H1 (cell line): ENCODE results near the gene CETN1. TPM values are rescaled to one million over a fixed set of nuclear protein-coding genes. Genes with fewer than 3 reads are reported as not detected.

Source experiments
- CTCF ChIA-PET: fragments of 300-600 bp; sonication (Branson Sonifier 250); formaldehyde crosslinking; loops from one replicate; lab custom pipeline; 2021; ENCODE audit not compliant: partially characterized antibody; lab: Charles Lee
- POLR2A ChIA-PET: fragments of 300-600 bp; sonication (Branson Sonifier 250); formaldehyde crosslinking; loops from one replicate; lab custom pipeline; 2021; ENCODE audit warnings: inconsistent platforms; ENCODE audit not compliant: partially characterized antibody; lab: Charles Lee
- DNase-seq, 2 experiments: peaks; one replicate each; pipeline versions ENCODE4 v3.0.0 to v3.0.0-alpha.2; 2010 to 2022; ENCODE audit warnings: low spot score in 2 of 2, low read depth in 1 of 2, mixed read lengths in 1 of 2
- FAIRE-seq: peaks from 2 replicates; lab custom pipeline; 2011; peaks lifted over from hg19 to GRCh38; lab: Jason Lieb, UNC
- H2AFZ ChIP-seq: 2 replicates; pipeline ENCODE4 v1.8.1; 2012; ENCODE audit warnings: low read length, inconsistent platforms
- H2AK5ac ChIP-seq: 2 replicates; pipeline ENCODE4 v1.6.1; 2013; ENCODE audit warnings: low read depth, low read length
- H2BK120ac ChIP-seq: replicated peaks from 2 replicates; pipeline ENCODE3; 2013; ENCODE audit warnings: low read depth, low read length, inconsistent platforms
- H2BK12ac ChIP-seq: 2 replicates; pipeline ENCODE4 v1.6.1; 2013; ENCODE audit warnings: low read depth, low read length
- H2BK15ac ChIP-seq: 2 replicates; pipeline ENCODE4 v1.6.1; 2013; ENCODE audit warnings: low read length
- H2BK20ac ChIP-seq: 2 replicates; pipeline ENCODE4 v1.6.1; 2013; ENCODE audit warnings: low read length
- H2BK5ac ChIP-seq: 2 replicates; pipeline ENCODE4 v1.6.1; 2013; ENCODE audit warnings: low read depth, low read length
- H3K14ac ChIP-seq: 2 replicates; pipeline ENCODE4 v1.6.1; 2013; ENCODE audit warnings: inconsistent platforms; ENCODE audit not compliant: insufficient read length
- H3K18ac ChIP-seq: 2 replicates; pipeline ENCODE4 v1.6.1; 2013; ENCODE audit warnings: low read length; ENCODE audit errors: extremely low read depth
- H3K23ac ChIP-seq: 2 replicates; pipeline ENCODE4 v1.6.1; 2013; ENCODE audit warnings: inconsistent platforms; ENCODE audit not compliant: insufficient read length
- H3K23me2 ChIP-seq: 2 replicates; pipeline ENCODE4 v1.6.1; 2013; ENCODE audit warnings: low read depth, low read length
- H3K27ac ChIP-seq: 2 replicates; pipeline ENCODE4 v1.6.1; 2011; ENCODE audit warnings: low read depth, low read length, inconsistent platforms
- H3K27me3 ChIP-seq, 4 experiments: replicated peaks in 1 of 4; 1 replicate in 1 of 4; 2 replicates in 3 of 4; pipeline versions ENCODE4 v1.6.1 to v1.8.1; 2011 to 2013; ENCODE audit warnings: low read length in 3 of 4, mild to moderate bottlenecking in 3 of 4, inconsistent platforms in 2 of 4, mixed read lengths in 2 of 4, moderate library complexity in 1 of 4; ENCODE audit not compliant: control insufficient read depth in 3 of 4, insufficient read depth in 3 of 4; ENCODE audit errors: extremely low read depth in 1 of 4
- H3K36me3 ChIP-seq, 4 experiments: 2 replicates each; pipeline versions ENCODE4 v1.6.1 to v1.8.1; 2011 to 2013; ENCODE audit warnings: mild to moderate bottlenecking in 4 of 4, low read length in 3 of 4, moderate library complexity in 2 of 4, control low read depth in 1 of 4, inconsistent platforms in 1 of 4; ENCODE audit not compliant: insufficient read depth in 4 of 4, control insufficient read depth in 2 of 4
- H3K4ac ChIP-seq: replicated peaks from 2 replicates; pipeline ENCODE3; 2013; ENCODE audit warnings: low read length, low read depth, mixed read lengths, inconsistent platforms; ENCODE audit not compliant: insufficient read length
- H3K4me1 ChIP-seq, 4 experiments: replicated peaks in 1 of 4; 1 replicate in 1 of 4; 2 replicates in 3 of 4; pipeline versions ENCODE4 v1.6.1 to v1.8.1; 2011 to 2013; ENCODE audit warnings: low read length in 3 of 4, inconsistent platforms in 2 of 4, mixed read lengths in 1 of 4; ENCODE audit not compliant: insufficient read depth in 4 of 4, control insufficient read depth in 3 of 4
- H3K4me2 ChIP-seq, 2 experiments: 2 replicates each; pipeline versions ENCODE4 v1.6.1 to v1.8.1; 2011 to 2013; ENCODE audit warnings: low read depth in 2 of 2, low read length in 2 of 2, control low read depth in 1 of 2, inconsistent platforms in 1 of 2, mild to moderate bottlenecking in 1 of 2; ENCODE audit not compliant: insufficient read depth in 1 of 2
- H3K4me3 ChIP-seq, 4 experiments: fragments of 200-600, 300-600 bp in 1 of 4; sonication (generic), shearing (Covaris generic), sonication (Bioruptor Twin) in 1 of 4; 2 replicates each; pipeline versions ENCODE4 v1.5.1 to v1.8.1; 2011 to 2016; ENCODE audit warnings: low read length in 4 of 4, low read depth in 3 of 4, control low read depth in 2 of 4, inconsistent platforms in 2 of 4, mild to moderate bottlenecking in 2 of 4, mixed read lengths in 1 of 4, moderate library complexity in 1 of 4; ENCODE audit not compliant: insufficient read depth in 2 of 4; ENCODE audit errors: extremely low read depth in 1 of 4
- H3K56ac ChIP-seq: replicated peaks from 2 replicates; pipeline ENCODE3; 2013; ENCODE audit warnings: low read depth, mild to moderate bottlenecking, mixed read lengths, low read length, inconsistent platforms; ENCODE audit not compliant: insufficient read length
- H3K79me1 ChIP-seq: 2 replicates; pipeline ENCODE4 v1.6.1; 2013; ENCODE audit warnings: low read depth, low read length, control low read depth
- H3K79me2 ChIP-seq, 2 experiments: 2 replicates each; pipeline versions ENCODE4 v1.6.1 to v1.8.1; 2012 to 2013; ENCODE audit warnings: low read length in 2 of 2, mild to moderate bottlenecking in 2 of 2, inconsistent platforms in 1 of 2; ENCODE audit not compliant: insufficient read depth in 2 of 2, control insufficient read depth in 1 of 2
- H3K9ac ChIP-seq, 4 experiments: replicated peaks in 1 of 4; 1 replicate in 1 of 4; 2 replicates in 3 of 4; pipeline versions ENCODE4 v1.6.1 to v1.8.1; 2011 to 2013; ENCODE audit warnings: low read depth in 3 of 4, low read length in 3 of 4, control low read depth in 2 of 4, mild to moderate bottlenecking in 2 of 4, moderate library complexity in 2 of 4, inconsistent platforms in 1 of 4; ENCODE audit errors: extremely low read depth in 1 of 4
- H3K9me3 ChIP-seq, 2 experiments: 2 replicates each; pipeline versions ENCODE4 v1.6.1 to v1.8.1; 2012 to 2013; ENCODE audit warnings: mild to moderate bottlenecking in 2 of 2, moderate library complexity in 2 of 2, control low read depth in 1 of 2, inconsistent platforms in 1 of 2, low read depth in 1 of 2, low read length in 1 of 2, mixed read lengths in 1 of 2; ENCODE audit not compliant: insufficient read depth in 2 of 2
- H4K20me1 ChIP-seq, 2 experiments: replicated peaks in 1 of 2; 2 replicates each; pipeline versions ENCODE3 to v1.8.1; 2011 to 2013; ENCODE audit warnings: inconsistent platforms in 2 of 2, low read length in 2 of 2, mild to moderate bottlenecking in 1 of 2; ENCODE audit not compliant: insufficient read depth in 2 of 2, control insufficient read depth in 1 of 2
- H4K5ac ChIP-seq: 2 replicates; pipeline ENCODE4 v1.6.1; 2013; ENCODE audit warnings: low read length, low read depth, mixed read lengths, inconsistent platforms; ENCODE audit not compliant: insufficient read length
- H4K8ac ChIP-seq: 2 replicates; pipeline ENCODE4 v1.8.0; 2013; ENCODE audit warnings: mild to moderate bottlenecking, moderate library complexity, low read length, inconsistent platforms; ENCODE audit not compliant: insufficient read depth; ENCODE audit errors: extremely low read depth
- H4K91ac ChIP-seq: replicated peaks from 2 replicates; pipeline ENCODE3; 2013; ENCODE audit warnings: low read length, mixed read lengths, inconsistent platforms; ENCODE audit not compliant: insufficient read length
- BACH1 ChIP-seq: IDR thresholded peaks from 2 replicates; pipeline ENCODE4 v1.6.1; 2012; ENCODE audit warnings: low read length, improper control_type of control experiment
- POU5F1 ChIP-seq: IDR thresholded peaks from 2 replicates; pipeline ENCODE4 v1.6.1; 2011; ENCODE audit warnings: low read depth, mild to moderate bottlenecking, low read length, moderate library complexity
- SP1 ChIP-seq: IDR thresholded peaks from 2 replicates; pipeline ENCODE4 v1.6.1; 2011; ENCODE audit warnings: low read depth, low read length
- TCF12 ChIP-seq: IDR thresholded peaks from 2 replicates; pipeline ENCODE4 v1.6.1; 2011; ENCODE audit warnings: low read depth, mild to moderate bottlenecking, low read length
- USF2 ChIP-seq: IDR thresholded peaks from 2 replicates; pipeline ENCODE4 v1.6.1; 2011; ENCODE audit warnings: low read length, improper control_type of control experiment
- WGBS, 2 experiments: shearing (Covaris generic) in 1 of 2; methylation state at CpG; one replicate each; pipeline versions ENCODE4 v1.1.6 to v1.1.7; 2013 to 2015; ENCODE audit warnings: low lambda C conversion rate in 2 of 2, mixed read lengths in 2 of 2, inconsistent platforms in 1 of 2, low coverage in 1 of 2, missing lambda C conversion rate in 1 of 2; ENCODE audit not compliant: insufficient replicate concordance in 2 of 2, insufficient coverage in 1 of 2, insufficient read length in 1 of 2; ENCODE audit errors: extremely low coverage in 1 of 2, missing lambda C conversion rate in 1 of 2; 5-methylcytosine and 5-hydroxymethylcytosine counted together
- polyA plus RNA-seq, 7 experiments: library from polyadenylated mRNA; depleted of rRNA in 3 of 7; stranded (reverse) in 5 of 7; unstranded in 2 of 7; fragments of >200 nt in 5 of 7; fragments of 200-250 nt in 2 of 7; gene quantifications; 1 replicate in 5 of 7; 2 replicates in 1 of 7; 4 replicates in 1 of 7; pipeline versions ENCODE4 v1.2.1 to v1.2.3, GENCODE V29; 2011 to 2013; ENCODE audit warnings: missing spikeins in 2 of 7, mixed read lengths in 2 of 7
- total RNA-seq: library from RNA; stranded (reverse); fragmentation: NEBNext Ultra II Directional; extraction: Animal tissue kit (Norgen Biotek cat#: 25700); gene quantifications from 2 replicates; pipeline ENCODE4 v1.2.1, GENCODE V29; 2021

Gene CETN1
- total and polyA plus RNA-seq, 2 of the 8 experiments (the other 6 are each of a cell fraction or from before 2014, with no cell fraction given): not detected

- H3K9ac ChIP-seq: no peak overlapping the region; a peak in 1 of 7 replicates
- no peak for FAIRE-seq
- no peak for DNase-seq
- no peak overlapping the region for H2BK12ac ChIP-seq
- H3K18ac ChIP-seq: no peak overlapping the region; the same call in 1 of the 2 replicates
- H3K4me2 ChIP-seq: no peak overlapping the region
- peaks cover 0 to 2% of the 10 kb centered on the region in 2 experiments; a peak in 1 of 4 replicates for H3K9me3 ChIP-seq
- peak overlapping the region; percentile 71; the same call in 1 of the 2 replicates for H2AFZ ChIP-seq
- ChIA-PET POLR2A (no interaction called here), CTCF (interaction anchor here (0.6 to 1.6 kb wide), 3 partner anchors 9 to 59 kb away, joined by 3 to 5 read pairs (median 3); no protein-coding TSS in a partner anchor)
- peak overlapping the region; percentile 29 for H4K91ac ChIP-seq
- no peaks in the 10 kb centered on the region for H3K4me1 ChIP-seq
- 85% methylated on average over 11 of the region's 11 CpGs; no CpG with 5 or more reads in 1 of the 2 experiments for WGBS, 2 experiments
- H3K27me3 ChIP-seq: no peaks in the 10 kb centered on the region
- H2BK20ac ChIP-seq: no peak overlapping the region
- no peak overlapping the region for H2BK120ac ChIP-seq
- peak overlapping the region; percentile 59; the same call in 1 of the 2 replicates for H4K8ac ChIP-seq
- H3K79me2 ChIP-seq: no peaks in the 10 kb centered on the region
- H3K4me3 ChIP-seq: no peak overlapping the region
- no peak overlapping the region for H3K14ac ChIP-seq
- H3K4ac ChIP-seq: no peak overlapping the region
- no peak overlapping the region for H2BK15ac ChIP-seq
- no peak overlapping the region for H2AK5ac ChIP-seq
- no peak overlapping the region for H4K5ac ChIP-seq
- H3K23me2 ChIP-seq: no peaks in the 10 kb centered on the region
- no peaks in the 10 kb centered on the region for H3K36me3 ChIP-seq
- no peak for TF ChIP-seq USF2
- TF ChIP-seq TCF12: no peak
- no peak for TF ChIP-seq BACH1
- TF ChIP-seq SP1: no peak
- no peak for TF ChIP-seq POU5F1
- H3K27ac ChIP-seq: no peak overlapping the region
- no peak overlapping the region for H2BK5ac ChIP-seq
- no peaks in the 10 kb centered on the region for H3K79me1 ChIP-seq
- no peak overlapping the region for H3K23ac ChIP-seq
- no peaks in the 10 kb centered on the region for H4K20me1 ChIP-seq
- H3K56ac ChIP-seq: no peak overlapping the region
These were observed 15.2 kb upstream of the CETN1 start for GRCh38 chr18:564708-565561.
